Measurements from ENCODE around the gene SF3B4. TPM values are rescaled to one million over a fixed set of nuclear protein-coding genes. Genes with fewer than 3 reads are reported as not detected.
"Not testable (repeated sequence)": the region's sequence is repeated elsewhere in the genome, so short reads cannot be mapped to it uniquely, and the experiment has no call there.

The SF3B4 gene
- 10 to 100 TPM in 11 of 12 donors, not detected in 1; 36.0 to 64.6 (median 45.2) TPM for polyA plus RNA-seq (ENCODE audit: insufficient read length in 12 of 12)
- long read RNA-seq, donor 1, transcript SF3B4-201 (6 exons, 2,085 nt) = major isoform, 19 of 31 reads
- long read RNA-seq, donor 1, partial matches to known transcripts = 12 of 31 reads
- long read RNA-seq, donor 1, other reads (novel, unspliced or antisense) = 0 of 31 reads
- long read RNA-seq, donor 2, transcript SF3B4-201 (6 exons, 2,085 nt) = major isoform, 35 of 46 reads
- long read RNA-seq, donor 2, partial matches to known transcripts = 11 of 46 reads
- long read RNA-seq, donor 2, other reads (novel, unspliced or antisense) = 0 of 46 reads
- long read RNA-seq, donor 3, transcript SF3B4-201 (6 exons, 2,085 nt) = major isoform, 9 of 9 reads
- long read RNA-seq, donor 3, partial matches to known transcripts = 0 of 9 reads
- long read RNA-seq, donor 3, other reads (novel, unspliced or antisense) = 0 of 9 reads
- long read RNA-seq, donor 4, transcript SF3B4-201 (6 exons, 2,085 nt) = major isoform, 9 of 9 reads
- long read RNA-seq, donor 4, partial matches to known transcripts = 0 of 9 reads
- long read RNA-seq, donor 4, other reads (novel, unspliced or antisense) = 0 of 9 reads
- long read RNA-seq, donor 5, transcript SF3B4-201 (6 exons, 2,085 nt) = major isoform, 27 of 32 reads
- long read RNA-seq, donor 5, partial matches to known transcripts = 5 of 32 reads
- long read RNA-seq, donor 5, other reads (novel, unspliced or antisense) = 0 of 32 reads
- long read RNA-seq, donor 6, transcript SF3B4-201 (6 exons, 2,085 nt) = major isoform, 14 of 19 reads
- long read RNA-seq, donor 6, partial matches to known transcripts = 5 of 19 reads
- long read RNA-seq, donor 6, other reads (novel, unspliced or antisense) = 0 of 19 reads
- long read RNA-seq, donor 7, transcript SF3B4-201 (6 exons, 2,085 nt) = major isoform, 11 of 11 reads
- long read RNA-seq, donor 7, partial matches to known transcripts = 0 of 11 reads
- long read RNA-seq, donor 7, other reads (novel, unspliced or antisense) = 0 of 11 reads
- long read RNA-seq, donor 8, transcript SF3B4-201 (6 exons, 2,085 nt) = major isoform, 17 of 22 reads
- long read RNA-seq, donor 8, partial matches to known transcripts = 5 of 22 reads
- long read RNA-seq, donor 8, other reads (novel, unspliced or antisense) = 0 of 22 reads
- long read RNA-seq, donor 9, transcript SF3B4-201 (6 exons, 2,085 nt) = major isoform, 8 of 14 reads
- long read RNA-seq, donor 9, partial matches to known transcripts = 6 of 14 reads
- long read RNA-seq, donor 9, other reads (novel, unspliced or antisense) = 0 of 14 reads
- long read RNA-seq, donor 10, transcript SF3B4-201 (6 exons, 2,085 nt) = major isoform, 10 of 10 reads
- long read RNA-seq, donor 10, partial matches to known transcripts = 0 of 10 reads
- long read RNA-seq, donor 10, other reads (novel, unspliced or antisense) = 0 of 10 reads
- long read RNA-seq, donor 11, transcript SF3B4-201 (6 exons, 2,085 nt) = major isoform, 21 of 33 reads
- long read RNA-seq, donor 11, partial matches to known transcripts = 12 of 33 reads
- long read RNA-seq, donor 11, other reads (novel, unspliced or antisense) = 0 of 33 reads

- DNase-seq = peak; percentile 97
Observed at GRCh38 chr1:149927563-149928400, at the start of gene SF3B4. TSS of gene SF3B4 (minus strand) at chr1:149927803. CDS start at chr1:149927759, 44 bp downstream.

GRCh38 chr1:149977345-149977744 lies 49.7 kb upstream of the SF3B4 start:
- no peak for DNase-seq

- DNase-seq = no peak
Observed at GRCh38 chr1:149972547-149972946, 44.9 kb upstream of the SF3B4 start.

- DNase-seq = no peak
Observed at GRCh38 chr1:149967646-149968045, 40.0 kb upstream of the SF3B4 start.

GRCh38 chr1:149967041-149967440 lies 39.4 kb upstream of the SF3B4 start:
- no peak for DNase-seq

GRCh38 chr1:149966405-149966804 lies 38.8 kb upstream of the SF3B4 start:
- no peak for DNase-seq

GRCh38 chr1:149965440-149965839 lies 37.8 kb upstream of the SF3B4 start:
- DNase-seq = no peak

GRCh38 chr1:149963358-149963757 lies 35.8 kb upstream of the SF3B4 start:
- no peak for DNase-seq

- DNase-seq = no peak
Observed at GRCh38 chr1:149962736-149963135, 35.1 kb upstream of the SF3B4 start.

GRCh38 chr1:149962039-149962647 lies 34.5 kb upstream of the SF3B4 start:
- peak; percentile 76 for DNase-seq

GRCh38 chr1:149957548-149957947 lies 29.9 kb upstream of the SF3B4 start:
- not testable (repeated sequence) for DNase-seq

- no peak for DNase-seq
Observed at GRCh38 chr1:149949911-149950310, 22.3 kb upstream of the SF3B4 start.

- DNase-seq = no peak
Observed at GRCh38 chr1:149945206-149945605, 17.6 kb upstream of the SF3B4 start.

GRCh38 chr1:149942885-149943284 lies 15.3 kb upstream of the SF3B4 start:
- DNase-seq = no peak

GRCh38 chr1:149942207-149942606 lies 14.6 kb upstream of the SF3B4 start:
- peak; percentile 55 for DNase-seq

- DNase-seq = no peak
Observed at GRCh38 chr1:149940427-149940826, 12.8 kb upstream of the SF3B4 start.

- DNase-seq = not testable (repeated sequence)
Observed at GRCh38 chr1:149938668-149939003, 11.0 kb upstream of the SF3B4 start.

- peak; percentile 59 for DNase-seq
Observed at GRCh38 chr1:149937759-149938158, 10.2 kb upstream of the SF3B4 start.

- DNase-seq = peak; percentile 41
Observed at GRCh38 chr1:149936992-149937705, 9.5 kb upstream of the SF3B4 start.

All from muscle of arm (tissue), 14 donors.